MG63 (cell line): Measurements from ENCODE around the gene OGFOD3. TPM values are rescaled to one million over a fixed set of nuclear protein-coding genes. Genes with fewer than 3 reads are reported as not detected.
"Not testable (repeated sequence)": the region's sequence is repeated elsewhere in the genome, so short reads cannot be mapped to it uniquely, and the experiment has no call there.

Source experiments
- DNase-seq: peaks from one replicate; pipeline ENCODE4 v3.0.0-alpha.2; 2020
- H3K27me3 ChIP-seq: fragments of 250-450 bp; sonication (Bioruptor Pico); 2 replicates; pipeline ENCODE4 v1.5.1; 2020; ENCODE audit warnings: mild to moderate bottlenecking, moderate library complexity
- H3K36me3 ChIP-seq: fragments of 250-450 bp; sonication (Bioruptor Pico); 2 replicates; pipeline ENCODE4 v1.5.1; 2020; ENCODE audit warnings: mild to moderate bottlenecking, moderate library complexity
- H3K4me3 ChIP-seq: fragments of 250-450 bp; sonication (Bioruptor Pico); 2 replicates; pipeline ENCODE4 v1.5.1; 2020; ENCODE audit warnings: mild to moderate bottlenecking, moderate library complexity
- H3K9me3 ChIP-seq: fragments of 250-450 bp; sonication (Bioruptor Pico); 2 replicates; pipeline ENCODE4 v1.5.1; 2020; ENCODE audit warnings: mild to moderate bottlenecking, moderate library complexity
- total RNA-seq: library from RNA; depleted of rRNA; stranded (reverse); fragments of >200 nt; shearing (Covaris generic); gene quantifications from 2 replicates; pipeline ENCODE4 v1.2.3, GENCODE V29; 2014; ENCODE audit warnings: low replicate concordance

OGFOD3 gene
- total RNA-seq, 1 experiment from 2014 or later = 33.7 TPM

- Histone ChIP-seq H3K9me3 (no peaks in the 10 kb centered on the region), H3K27me3 (no peaks in the 10 kb centered on the region), H3K4me3 (no peak overlapping the region), H3K36me3 (peaks cover 2% of the 10 kb centered on the region; the same call in 1 of the 2 replicates)
- peak; percentile 47 for DNase-seq
Measured at GRCh38 chr17:82388223-82388921, 30.0 kb downstream of the OGFOD3 start.

- no peaks in the 10 kb centered on the region for H3K27me3 ChIP-seq
- H3K4me3 ChIP-seq = no peak overlapping the region
- H3K9me3 ChIP-seq = no peaks in the 10 kb centered on the region
- DNase-seq = no peak
- peaks cover 2% of the 10 kb centered on the region; the same call in 1 of the 2 replicates for H3K36me3 ChIP-seq
Measured at GRCh38 chr17:82387705-82388106, 30.7 kb downstream of the OGFOD3 start.

- no peaks in the 10 kb centered on the region for H3K9me3 ChIP-seq
- no peak overlapping the region for H3K4me3 ChIP-seq
- no peaks in the 10 kb centered on the region for H3K27me3 ChIP-seq
- H3K36me3 ChIP-seq = peaks cover under 1% of the 10 kb centered on the region; the same call in 1 of the 2 replicates
- DNase-seq = no peak
Measured at GRCh38 chr17:82386881-82387704, 31.3 kb downstream of the OGFOD3 start.

- no peaks in the 10 kb centered on the region for H3K27me3 ChIP-seq
- no peaks in the 10 kb centered on the region for H3K36me3 ChIP-seq
- no peak for DNase-seq
- no peak overlapping the region for H3K4me3 ChIP-seq
- H3K9me3 ChIP-seq = no peaks in the 10 kb centered on the region
Measured at GRCh38 chr17:82386255-82386831, 32.0 kb downstream of the OGFOD3 start.

- H3K4me3 ChIP-seq = no peak overlapping the region
- no peak for DNase-seq
- H3K27me3 ChIP-seq = no peaks in the 10 kb centered on the region
- no peaks in the 10 kb centered on the region for H3K9me3 ChIP-seq
- no peaks in the 10 kb centered on the region for H3K36me3 ChIP-seq
Measured at GRCh38 chr17:82385559-82386254, 32.7 kb downstream of the OGFOD3 start.

GRCh38 chr17:82384730-82385481 lies 33.5 kb downstream of the OGFOD3 start:
- H3K9me3 ChIP-seq = no peaks in the 10 kb centered on the region

GRCh38 chr17:82384051-82384729 lies 34.2 kb downstream of the OGFOD3 start:
- Histone ChIP-seq H3K36me3 (no peaks in the 10 kb centered on the region), H3K27me3 (no peaks in the 10 kb centered on the region), H3K4me3 (no peak overlapping the region), H3K9me3 (no peaks in the 10 kb centered on the region)
- no peak for DNase-seq

More at GRCh38 chr17:82384730-82385481, 33.5 kb downstream of the OGFOD3 start:
- peak; percentile 90 for DNase-seq
- Histone ChIP-seq H3K4me3 (no peak overlapping the region), H3K27me3 (no peaks in the 10 kb centered on the region), H3K36me3 (no peaks in the 10 kb centered on the region)

- no peak for DNase-seq
- no peaks in the 10 kb centered on the region for H3K36me3 ChIP-seq
- H3K27me3 ChIP-seq = no peaks in the 10 kb centered on the region
- no peak overlapping the region for H3K4me3 ChIP-seq
- no peaks in the 10 kb centered on the region for H3K9me3 ChIP-seq
Measured at GRCh38 chr17:82383411-82383810, 35.0 kb downstream of the OGFOD3 start.

- no peaks in the 10 kb centered on the region for H3K9me3 ChIP-seq
- no peak for DNase-seq
- no peaks in the 10 kb centered on the region for H3K36me3 ChIP-seq
- no peaks in the 10 kb centered on the region for H3K27me3 ChIP-seq
- no peak overlapping the region for H3K4me3 ChIP-seq
Measured at GRCh38 chr17:82382933-82383255, 35.5 kb downstream of the OGFOD3 start.

- DNase-seq, H3K36me3 ChIP-seq, H3K9me3 ChIP-seq, H3K4me3 ChIP-seq, H3K27me3 ChIP-seq: not testable (repeated sequence)
Measured at GRCh38 chr17:82382220-82382932, 36.0 kb downstream of the OGFOD3 start.

- H3K9me3 ChIP-seq, H3K36me3 ChIP-seq, DNase-seq, H3K4me3 ChIP-seq, H3K27me3 ChIP-seq: not testable (repeated sequence)
Measured at GRCh38 chr17:82381703-82382009, 36.7 kb downstream of the OGFOD3 start.

- DNase-seq = no peak
- H3K27me3 ChIP-seq = no peaks in the 10 kb centered on the region
- H3K4me3 ChIP-seq = peak overlapping the region; percentile 25
Measured at GRCh38 chr17:82380860-82381702, 37.3 kb downstream of the OGFOD3 start.

GRCh38 chr17:82378741-82379021 lies 39.7 kb downstream of the OGFOD3 start:
- H3K27me3 ChIP-seq = no peaks in the 10 kb centered on the region
- DNase-seq = no peak
- H3K4me3 ChIP-seq = no peak overlapping the region
- no peaks in the 10 kb centered on the region for H3K36me3 ChIP-seq
- no peaks in the 10 kb centered on the region for H3K9me3 ChIP-seq

More at GRCh38 chr17:82380860-82381702, 37.3 kb downstream of the OGFOD3 start:
- Histone ChIP-seq H3K36me3 (no peaks in the 10 kb centered on the region), H3K9me3 (no peaks in the 10 kb centered on the region)

- Histone ChIP-seq H3K36me3 (no peaks in the 10 kb centered on the region), H3K27me3 (no peaks in the 10 kb centered on the region), H3K9me3 (no peaks in the 10 kb centered on the region), H3K4me3 (no peak overlapping the region)
- DNase-seq = no peak
Measured at GRCh38 chr17:82377924-82378740, 40.3 kb downstream of the OGFOD3 start.
